ENCODE measurements around the gene FCRLB.
"Not testable (repeated sequence)": the region's sequence is repeated elsewhere in the genome, so short reads cannot be mapped to it uniquely, and the experiment has no call there.

FCRLB gene

DNA sequence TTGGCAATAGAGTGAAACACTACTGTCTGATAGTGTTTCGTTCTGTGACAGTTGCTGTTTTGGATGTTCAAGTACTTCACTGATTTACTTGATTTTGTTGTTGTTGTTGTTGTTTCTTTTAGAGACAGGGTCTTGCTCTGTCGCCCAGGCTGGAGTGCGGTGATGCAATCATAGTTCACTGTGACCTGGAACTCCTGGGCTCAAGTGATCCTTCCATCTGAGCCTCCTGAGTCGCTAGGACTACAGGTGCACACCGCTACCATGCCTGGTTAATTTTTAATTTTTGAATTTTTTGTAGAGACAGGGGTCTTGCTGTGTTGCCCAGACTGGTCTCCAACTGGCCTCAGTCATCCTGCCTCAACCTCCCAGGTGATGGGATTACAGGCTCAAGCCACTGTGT is 47.1 kb downstream of the FCRLB start:
- TF ChIP-seq, protein P1, sequence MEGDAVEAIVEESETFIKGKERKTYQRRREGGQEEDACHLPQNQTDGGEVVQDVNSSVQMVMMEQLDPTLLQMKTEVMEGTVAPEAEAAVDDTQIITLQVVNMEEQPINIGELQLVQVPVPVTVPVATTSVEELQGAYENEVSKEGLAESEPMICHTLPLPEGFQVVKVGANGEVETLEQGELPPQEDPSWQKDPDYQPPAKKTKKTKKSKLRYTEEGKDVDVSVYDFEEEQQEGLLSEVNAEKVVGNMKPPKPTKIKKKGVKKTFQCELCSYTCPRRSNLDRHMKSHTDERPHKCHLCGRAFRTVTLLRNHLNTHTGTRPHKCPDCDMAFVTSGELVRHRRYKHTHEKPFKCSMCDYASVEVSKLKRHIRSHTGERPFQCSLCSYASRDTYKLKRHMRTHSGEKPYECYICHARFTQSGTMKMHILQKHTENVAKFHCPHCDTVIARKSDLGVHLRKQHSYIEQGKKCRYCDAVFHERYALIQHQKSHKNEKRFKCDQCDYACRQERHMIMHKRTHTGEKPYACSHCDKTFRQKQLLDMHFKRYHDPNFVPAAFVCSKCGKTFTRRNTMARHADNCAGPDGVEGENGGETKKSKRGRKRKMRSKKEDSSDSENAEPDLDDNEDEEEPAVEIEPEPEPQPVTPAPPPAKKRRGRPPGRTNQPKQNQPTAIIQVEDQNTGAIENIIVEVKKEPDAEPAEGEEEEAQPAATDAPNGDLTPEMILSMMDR (IDR thresholded peaks at IDR 0.05; ENCODE audit: control insufficient read depth, insufficient read depth, low read depth, low read length, missing control alignments) = no peak
- no peak for DNase-seq (ENCODE audit: low read depth)
- H3K4me3 ChIP-seq (ENCODE audit: control insufficient read depth, low read depth, low read length) = no peak overlapping the region

DNA sequence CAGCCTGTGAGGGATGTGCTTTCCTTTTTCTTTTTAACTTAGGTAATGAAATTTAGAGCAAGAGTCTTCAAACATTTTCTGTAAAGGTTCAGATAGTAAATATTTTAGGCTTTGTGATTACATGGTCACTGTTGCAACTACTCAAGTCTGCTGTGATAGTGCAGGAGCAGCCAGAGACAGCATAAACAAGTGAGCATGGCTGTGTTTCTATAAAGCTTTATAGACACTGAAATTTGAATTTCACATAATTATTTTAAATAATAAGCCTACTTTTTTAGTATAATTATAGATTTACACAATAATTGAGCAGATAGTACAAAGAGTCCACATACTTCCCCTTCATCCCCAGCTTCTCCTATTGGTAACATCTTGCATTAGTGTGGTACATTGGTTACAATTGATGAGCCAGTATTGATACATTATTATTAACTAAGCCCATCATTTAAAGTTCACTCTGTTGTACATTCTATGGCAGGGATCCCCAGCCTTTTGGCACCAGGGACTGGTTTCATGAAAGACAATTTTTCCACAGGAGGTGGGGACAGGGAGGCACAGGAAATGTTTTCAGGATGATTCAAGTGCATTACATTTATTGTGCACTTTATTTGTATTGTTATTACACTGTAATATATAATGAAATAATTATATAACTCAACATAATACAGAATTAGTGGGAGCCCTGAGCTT is 47.8 kb downstream of the FCRLB start:
- no peak for DNase-seq (ENCODE audit: low read depth)
- TF ChIP-seq, protein P1 (IDR thresholded peaks at IDR 0.05; ENCODE audit: control insufficient read depth, insufficient read depth, low read depth, low read length, missing control alignments) = no peak
- no peak overlapping the region for H3K4me3 ChIP-seq (ENCODE audit: control insufficient read depth, low read depth, low read length)

DNA sequence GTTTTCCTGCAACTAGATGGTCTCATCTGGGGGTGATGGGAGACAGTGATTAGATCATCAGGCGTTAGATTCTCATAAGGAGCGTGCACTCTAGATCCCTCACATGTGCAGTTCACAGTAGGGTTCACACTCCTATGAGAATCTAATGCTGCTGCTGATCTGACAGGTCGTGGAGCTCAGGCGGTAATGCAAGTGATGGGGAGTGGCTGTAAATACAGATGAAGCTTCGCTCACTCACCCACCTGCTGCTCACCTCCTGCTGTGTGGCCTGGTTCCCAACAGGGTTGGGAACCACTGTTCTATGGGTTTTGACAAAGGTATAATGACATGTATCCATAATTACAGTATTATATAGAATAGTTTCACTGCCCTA is 48.3 kb downstream of the FCRLB start:
- not testable (repeated sequence) for DNase-seq (ENCODE audit: low read depth); H3K4me3 ChIP-seq (ENCODE audit: control insufficient read depth, low read depth, low read length)

DNA sequence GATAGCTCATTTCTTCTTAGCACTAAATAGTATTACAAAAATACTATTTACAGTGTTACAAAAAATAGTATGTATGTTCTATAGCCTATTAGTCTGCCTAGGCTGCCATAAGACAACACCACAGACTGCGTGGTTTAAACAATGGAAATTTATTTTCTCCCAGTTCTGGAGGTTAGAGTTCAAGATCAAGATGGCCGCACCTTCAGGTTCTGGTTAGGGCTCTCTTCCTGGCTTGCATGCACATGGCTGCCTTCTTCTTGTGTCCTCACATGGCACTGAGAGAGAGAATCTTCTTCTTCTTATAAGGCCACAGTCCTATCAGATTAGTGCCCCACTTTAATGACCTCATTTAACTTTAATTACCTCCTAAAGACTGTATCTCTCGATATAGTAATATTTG is 48.9 kb downstream of the FCRLB start:
- no peak for DNase-seq (ENCODE audit: low read depth)
- TF ChIP-seq, protein P1 (IDR thresholded peaks at IDR 0.05; ENCODE audit: control insufficient read depth, insufficient read depth, low read depth, low read length, missing control alignments) = no peak

DNA sequence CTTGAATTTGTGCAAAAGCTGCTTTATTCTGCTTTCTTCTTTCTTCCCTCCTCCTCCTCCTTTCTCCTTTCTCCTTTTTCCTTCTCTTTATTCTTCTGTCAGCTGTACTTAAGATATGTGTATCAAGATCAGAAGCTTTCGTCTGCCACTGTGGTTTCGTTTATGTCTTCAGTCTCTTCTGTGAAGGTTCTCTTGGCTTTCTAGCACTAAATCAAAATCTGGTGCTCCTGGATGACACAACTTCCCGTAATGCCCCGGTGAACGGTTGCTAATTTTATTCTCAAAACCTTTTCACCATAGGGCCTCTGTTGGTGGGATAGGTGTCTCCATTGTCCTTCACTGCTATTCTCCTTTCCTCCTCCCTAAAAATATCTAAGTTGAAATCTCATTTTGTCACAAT is 49.8 kb downstream of the FCRLB start:
- TF ChIP-seq, protein P1 (IDR thresholded peaks at IDR 0.05; ENCODE audit: control insufficient read depth, insufficient read depth, low read depth, low read length, missing control alignments) = no peak
- H3K4me3 ChIP-seq (ENCODE audit: control insufficient read depth, low read depth, low read length) = no peak overlapping the region
- DNase-seq (ENCODE audit: low read depth) = no peak

More for the DNA sequence above, 48.9 kb downstream of the FCRLB start:
- no peak overlapping the region for H3K4me3 ChIP-seq (ENCODE audit: control insufficient read depth, low read depth, low read length)

DNA sequence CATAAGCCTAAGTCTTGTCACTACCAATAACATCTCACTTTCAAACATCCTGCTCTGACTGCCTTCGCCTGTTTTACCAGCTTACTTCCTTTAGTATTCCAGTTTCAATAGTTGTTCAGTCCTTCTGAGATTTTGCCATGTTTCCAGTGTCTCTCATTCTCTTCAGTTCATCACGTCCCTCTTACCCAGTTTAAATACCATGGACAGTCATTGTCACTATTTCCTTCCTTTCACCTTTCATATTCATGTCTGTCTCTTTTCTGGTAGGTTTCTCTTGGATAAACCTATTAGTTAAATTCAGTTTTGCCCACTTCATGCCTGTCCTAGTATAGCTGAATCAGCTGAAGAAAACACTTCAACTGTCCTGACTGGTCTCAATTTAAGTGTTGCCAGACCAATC is 50.6 kb downstream of the FCRLB start:
- H3K4me3 ChIP-seq (ENCODE audit: control insufficient read depth, low read depth, low read length) = no peak overlapping the region
- TF ChIP-seq, protein P1 (IDR thresholded peaks at IDR 0.05; ENCODE audit: control insufficient read depth, insufficient read depth, low read depth, low read length, missing control alignments) = no peak
- no peak for DNase-seq (ENCODE audit: low read depth)

DNA sequence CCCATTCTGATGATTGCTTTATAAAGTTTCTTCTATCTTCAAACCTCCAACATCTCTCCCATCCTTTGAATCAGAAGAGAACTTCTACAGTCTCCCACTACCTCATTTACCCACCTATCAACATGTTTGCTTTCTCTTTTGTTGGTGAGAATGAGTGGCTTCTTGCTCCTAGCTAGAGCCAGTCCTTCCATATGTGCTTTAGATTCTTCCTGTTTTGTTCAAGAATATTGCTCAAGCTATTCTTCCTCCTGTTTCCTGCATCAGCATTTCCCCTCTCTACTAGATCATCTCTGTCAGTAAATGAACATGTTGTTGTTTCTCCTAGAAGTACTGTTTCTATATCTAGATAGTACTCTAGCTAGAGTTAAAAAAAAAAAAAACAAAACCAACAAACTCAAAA is 51.1 kb downstream of the FCRLB start:
- H3K4me3 ChIP-seq (ENCODE audit: control insufficient read depth, low read depth, low read length) = no peak overlapping the region
- DNase-seq (ENCODE audit: low read depth) = no peak
- TF ChIP-seq, protein P1 (IDR thresholded peaks at IDR 0.05; ENCODE audit: control insufficient read depth, insufficient read depth, low read depth, low read length, missing control alignments) = no peak
